GM10847 (cell line): Measurements from ENCODE around the gene TRAPPC1.

Experiments
- POLR2A ChIP-seq: IDR thresholded peaks from 2 replicates; pipeline ENCODE4 v1.6.1; 2011; ENCODE audit not compliant: insufficient read length; ENCODE audit errors: extremely low read depth

The TRAPPC1 gene

GRCh38 chr17:7950578-7950977 lies 18.8 kb upstream of the TRAPPC1 start:
- TF ChIP-seq POLR2A: no peak

GRCh38 chr17:7947651-7948050 lies 15.9 kb upstream of the TRAPPC1 start:
- no peak for TF ChIP-seq POLR2A

DNA sequence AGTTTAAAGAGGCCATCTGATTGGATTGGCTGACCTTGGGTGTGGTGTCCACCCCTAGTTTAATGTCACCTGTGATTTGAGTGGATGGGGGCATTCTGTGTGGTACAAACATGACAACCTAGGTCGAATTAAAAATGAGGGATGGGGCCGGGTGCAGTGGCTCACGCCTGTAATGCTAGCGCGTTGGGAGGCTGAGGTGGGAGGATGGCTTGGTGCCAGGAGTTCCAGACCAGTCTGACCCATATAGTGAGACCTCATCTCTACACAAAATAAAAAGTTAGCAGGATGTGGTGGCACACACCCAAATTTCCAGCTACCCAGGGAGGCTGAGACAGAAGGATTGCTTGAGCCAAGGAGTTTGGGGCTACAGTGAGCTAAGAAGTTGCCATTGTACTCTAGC lies 14.7 kb upstream of the TRAPPC1 start:
- TF ChIP-seq POLR2A: no peak

DNA sequence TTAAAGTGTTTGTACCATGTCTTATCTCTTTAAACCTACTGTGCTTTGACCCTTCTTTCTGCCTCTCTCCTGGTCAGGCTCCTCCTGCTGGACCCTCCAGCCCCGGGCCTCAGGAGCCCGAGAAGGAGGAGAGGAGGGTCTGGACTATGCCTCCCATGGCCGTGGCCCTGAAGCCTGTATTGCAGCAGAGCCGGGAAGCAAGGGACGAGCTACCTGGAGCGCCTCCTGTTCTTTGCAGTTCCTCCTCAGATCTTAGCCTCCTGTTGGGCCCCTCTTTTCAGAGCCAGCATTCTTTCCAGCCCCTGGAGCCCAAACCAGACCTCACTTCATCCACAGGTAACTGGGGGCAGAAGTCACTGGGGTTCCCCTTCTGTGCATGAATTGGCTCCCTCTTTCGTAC lies 13.9 kb upstream of the TRAPPC1 start:
- TF ChIP-seq POLR2A: no peak

DNA sequence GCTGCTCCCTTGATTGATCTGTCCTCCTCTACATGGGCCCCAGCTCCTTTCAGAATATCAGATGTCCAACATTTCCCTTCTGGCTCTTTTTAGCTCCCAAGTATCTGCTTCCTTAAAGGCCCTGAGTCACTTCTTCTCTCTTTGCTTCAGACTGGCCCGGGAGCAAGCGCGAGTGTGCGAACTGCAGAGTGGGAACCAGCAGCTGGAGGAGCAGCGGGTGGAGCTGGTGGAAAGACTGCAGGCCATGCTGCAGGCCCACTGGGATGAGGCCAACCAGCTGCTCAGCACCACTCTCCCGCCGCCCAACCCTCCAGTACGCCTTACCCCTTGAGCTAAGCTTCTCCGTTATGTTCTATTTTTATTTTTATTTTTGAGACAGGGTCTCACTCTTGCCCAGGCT lies 12.6 kb upstream of the TRAPPC1 start:
- TF ChIP-seq POLR2A: no peak

- TF ChIP-seq POLR2A: no peak
Observed at GRCh38 chr17:7943291-7943690, 11.5 kb upstream of the TRAPPC1 start.

DNA sequence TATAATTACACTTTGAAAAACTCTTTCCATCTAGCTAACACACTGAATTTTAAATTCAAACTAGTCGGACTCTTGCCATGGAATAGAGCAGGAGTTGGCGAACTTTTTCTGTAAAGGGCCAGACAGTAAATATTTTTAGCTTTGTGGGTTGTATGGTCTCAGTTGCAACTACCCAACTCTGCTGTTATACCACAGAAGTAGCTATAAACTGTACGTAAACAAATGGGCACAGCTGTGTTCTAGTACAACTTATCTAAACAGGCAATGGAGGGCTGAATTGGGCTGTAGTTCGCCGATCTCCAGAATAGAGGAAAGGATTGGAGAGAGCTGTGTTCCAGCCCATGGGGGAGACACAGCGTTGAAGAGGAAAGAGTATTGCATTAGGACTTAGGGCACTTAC lies 9.0 kb upstream of the TRAPPC1 start:
- TF ChIP-seq POLR2A: no peak

DNA sequence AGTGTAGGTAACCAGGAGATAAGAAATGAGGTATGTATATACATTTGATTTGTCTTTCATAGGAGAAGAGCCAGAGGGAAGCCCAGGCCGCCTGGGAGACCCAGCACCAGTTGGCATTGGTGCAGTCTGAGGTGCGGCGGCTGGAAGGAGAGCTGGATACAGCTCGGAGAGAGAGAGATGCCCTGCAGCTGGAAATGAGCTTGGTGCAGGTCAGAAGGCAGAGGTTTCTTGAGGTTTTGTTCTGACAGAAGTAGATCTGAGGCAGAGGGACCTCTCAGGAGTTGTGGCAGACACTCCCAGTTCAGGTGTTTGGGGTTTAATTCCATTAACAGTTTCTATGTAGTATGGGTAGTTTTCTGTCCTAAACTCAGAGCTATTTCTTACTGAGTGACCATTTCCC lies 8.3 kb upstream of the TRAPPC1 start:
- TF ChIP-seq POLR2A: no peak

DNA sequence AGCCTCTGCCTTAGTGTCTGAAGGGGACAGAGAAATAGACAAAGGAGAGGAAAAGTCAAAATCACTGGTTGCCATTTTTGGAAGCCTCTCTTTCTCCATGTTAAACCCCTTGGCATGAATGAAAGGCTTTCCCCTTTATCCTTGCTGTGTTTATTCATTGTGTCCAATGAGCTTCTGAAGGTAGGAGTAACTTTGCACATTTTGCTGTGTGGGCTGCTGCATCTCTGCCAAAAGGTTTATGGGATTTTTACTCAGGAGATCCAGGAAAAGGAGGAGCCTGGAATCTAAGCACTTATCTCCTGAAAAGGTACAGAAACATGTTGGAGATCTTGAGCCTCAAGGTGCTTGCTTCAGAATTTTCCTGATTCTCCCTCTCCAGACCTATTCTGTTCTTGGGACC lies 4.1 kb upstream of the TRAPPC1 start:
- no peak for TF ChIP-seq POLR2A

GRCh38 chr17:7932949-7933348 lies 1.2 kb upstream of the TRAPPC1 start:
- no peak for TF ChIP-seq POLR2A

DNA sequence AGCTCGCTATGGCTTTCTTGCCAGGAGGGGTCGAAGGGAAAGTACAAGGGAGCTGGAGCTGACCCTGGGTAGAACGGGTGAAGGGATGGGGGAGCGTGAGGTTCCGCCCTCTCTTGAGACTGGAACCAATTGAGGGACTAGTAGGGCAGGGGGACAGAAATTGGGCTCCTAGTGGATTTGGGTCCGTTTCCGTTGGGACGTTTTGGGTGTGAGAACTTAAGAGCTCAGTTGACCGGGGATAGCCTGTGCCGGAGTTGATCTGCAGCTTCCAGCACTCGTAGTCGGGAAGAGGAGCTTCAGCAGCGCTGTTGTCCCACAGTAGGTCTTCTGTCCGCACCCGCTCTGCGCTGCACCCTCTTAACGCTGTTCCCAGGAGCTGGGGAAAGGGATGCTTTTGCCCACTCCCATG lies 741 bp upstream of the TRAPPC1 start:
- no peak for TF ChIP-seq POLR2A

DNA sequence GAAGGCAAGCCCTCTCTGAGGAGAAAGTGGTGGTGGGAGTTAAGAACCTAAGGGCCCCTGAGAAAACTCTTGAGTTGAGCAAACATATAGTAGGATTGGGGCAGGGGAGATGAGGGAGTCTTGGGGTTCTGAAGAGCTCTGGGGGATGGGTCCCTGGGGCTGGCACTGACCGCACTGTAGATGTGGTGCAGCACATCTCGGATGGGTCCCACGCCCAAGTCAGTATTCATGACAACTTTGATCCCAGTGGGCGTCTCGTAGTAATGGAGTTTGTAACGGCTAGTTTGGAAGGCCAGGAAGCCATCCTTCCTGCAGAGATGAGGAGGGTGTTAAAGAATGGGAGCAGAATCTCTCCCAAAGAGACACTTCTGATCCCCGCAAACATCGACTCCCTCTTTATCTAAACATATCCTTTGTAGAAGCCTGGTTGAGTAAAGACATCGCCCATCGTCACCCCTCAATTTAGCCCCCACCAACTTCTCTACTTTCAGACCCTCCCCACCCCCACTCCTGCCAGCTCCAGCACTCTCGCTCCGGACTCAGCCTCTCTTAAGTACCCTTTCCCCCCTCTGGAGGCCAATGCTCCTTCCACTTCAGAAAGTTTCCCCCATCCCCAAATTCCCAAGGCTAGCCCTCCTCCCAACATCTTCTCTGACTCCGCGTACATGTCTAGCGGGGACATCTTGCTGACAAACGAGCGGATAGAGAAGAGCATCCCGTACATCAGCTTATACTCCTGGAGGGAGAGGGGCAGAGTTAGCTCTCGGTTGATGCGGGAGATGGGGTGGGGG lies 710 bp downstream of the TRAPPC1 start:
- no peak for TF ChIP-seq POLR2A

- TF ChIP-seq POLR2A: no peak
Observed at GRCh38 chr17:7929158-7930023, 2.4 kb downstream of the TRAPPC1 start, which contains the start of gene KCNAB3. TSS of gene KCNAB3 (minus strand) at chr17:7929856. CDS start at chr17:7929435, 421 bp downstream.

- no peak for TF ChIP-seq POLR2A
Observed at GRCh38 chr17:7927596-7927995, 4.2 kb downstream of the TRAPPC1 start.

DNA sequence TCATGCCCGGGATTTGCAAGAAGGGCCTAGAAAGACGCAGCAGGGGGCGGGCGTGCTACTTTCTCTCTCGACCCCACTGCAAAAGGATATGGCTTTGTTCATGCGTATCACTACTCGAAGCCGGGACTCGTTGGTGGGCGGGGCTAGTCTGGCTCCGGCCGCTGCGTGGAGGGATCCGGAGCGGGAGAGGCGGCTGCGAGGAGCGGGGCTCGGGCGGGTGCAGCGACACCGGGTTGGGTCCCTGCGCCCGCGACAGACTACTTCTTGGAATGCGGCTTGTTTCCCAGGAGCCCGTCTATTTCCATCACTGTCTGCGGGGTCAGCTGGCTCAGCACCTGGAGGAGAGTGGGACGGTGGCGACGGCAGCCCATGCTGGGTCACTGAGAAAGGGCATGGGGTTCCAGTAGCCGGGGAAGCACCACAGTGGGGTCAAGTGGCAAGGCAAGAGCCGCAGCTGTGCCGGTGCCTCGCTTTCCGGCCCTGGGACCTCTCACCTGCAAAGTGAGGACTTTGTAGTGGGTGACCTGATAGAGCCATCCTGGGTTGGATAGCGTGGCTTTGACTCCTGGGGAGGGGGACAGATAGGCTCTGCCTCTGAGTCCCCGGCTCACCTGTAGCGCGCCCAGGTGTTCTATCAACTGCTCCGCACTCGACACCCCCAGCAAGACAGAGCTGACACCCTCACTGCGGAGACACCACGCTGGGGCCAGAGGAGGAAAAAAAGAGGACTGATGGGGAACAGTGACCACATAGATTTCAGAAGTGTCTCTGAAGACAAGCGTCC lies 8.7 kb downstream of the TRAPPC1 start:
- no peak for TF ChIP-seq POLR2A
